SK-N-SH (cell line): ENCODE data around the gene ALDOB.

ENCODE experiments used
- ELF1 ChIP-seq: IDR thresholded peaks from 2 replicates; pipeline ENCODE4 v1.4.0; 2012
- POLR2AphosphoS5 ChIP-seq: IDR thresholded peaks from 2 replicates; pipeline ENCODE4 v1.6.1; 2012; ENCODE audit warnings: low read depth, low read length
- RCOR1 ChIP-seq: fragments of 150-350 bp; IDR thresholded peaks from 2 replicates; pipeline ENCODE4 v1.6.1; 2017; ENCODE audit warnings: antibody characterized with exemption, low read length
- RFX5 ChIP-seq: IDR thresholded peaks from 2 replicates; pipeline ENCODE4 v1.6.1; 2012; ENCODE audit warnings: mild to moderate bottlenecking, improper control_type of control experiment, low read length
- TAF1 ChIP-seq: IDR thresholded peaks from 2 replicates; pipeline ENCODE4 v1.6.1; 2012; ENCODE audit warnings: low read depth, mild to moderate bottlenecking, low read length, moderate library complexity, borderline replicate concordance
- TF ChIP-seq, protein P1 (sequence below): fragments of 200-600 bp; sonication (generic); IDR thresholded peaks from 2 replicates; pipeline ENCODE4 v1.6.1; 2017; ENCODE audit warnings: antibody characterized with exemption, mild to moderate bottlenecking, moderate library complexity

DNA sequence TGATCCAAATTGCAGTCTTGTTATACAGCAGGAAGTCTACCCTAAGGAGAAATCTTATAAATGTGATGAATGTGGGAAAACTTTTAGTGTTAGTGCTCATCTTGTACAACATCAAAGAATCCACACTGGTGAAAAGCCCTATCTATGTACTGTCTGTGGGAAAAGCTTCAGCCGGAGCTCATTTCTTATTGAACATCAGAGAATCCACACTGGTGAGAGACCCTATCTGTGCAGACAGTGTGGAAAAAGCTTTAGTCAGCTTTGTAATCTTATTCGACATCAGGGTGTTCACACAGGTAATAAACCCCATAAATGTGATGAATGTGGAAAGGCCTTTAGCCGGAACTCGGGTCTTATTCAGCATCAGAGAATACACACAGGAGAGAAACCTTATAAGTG, 26.5 kb downstream of the ALDOB start:
- TF ChIP-seq, protein P1, sequence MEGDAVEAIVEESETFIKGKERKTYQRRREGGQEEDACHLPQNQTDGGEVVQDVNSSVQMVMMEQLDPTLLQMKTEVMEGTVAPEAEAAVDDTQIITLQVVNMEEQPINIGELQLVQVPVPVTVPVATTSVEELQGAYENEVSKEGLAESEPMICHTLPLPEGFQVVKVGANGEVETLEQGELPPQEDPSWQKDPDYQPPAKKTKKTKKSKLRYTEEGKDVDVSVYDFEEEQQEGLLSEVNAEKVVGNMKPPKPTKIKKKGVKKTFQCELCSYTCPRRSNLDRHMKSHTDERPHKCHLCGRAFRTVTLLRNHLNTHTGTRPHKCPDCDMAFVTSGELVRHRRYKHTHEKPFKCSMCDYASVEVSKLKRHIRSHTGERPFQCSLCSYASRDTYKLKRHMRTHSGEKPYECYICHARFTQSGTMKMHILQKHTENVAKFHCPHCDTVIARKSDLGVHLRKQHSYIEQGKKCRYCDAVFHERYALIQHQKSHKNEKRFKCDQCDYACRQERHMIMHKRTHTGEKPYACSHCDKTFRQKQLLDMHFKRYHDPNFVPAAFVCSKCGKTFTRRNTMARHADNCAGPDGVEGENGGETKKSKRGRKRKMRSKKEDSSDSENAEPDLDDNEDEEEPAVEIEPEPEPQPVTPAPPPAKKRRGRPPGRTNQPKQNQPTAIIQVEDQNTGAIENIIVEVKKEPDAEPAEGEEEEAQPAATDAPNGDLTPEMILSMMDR, result no peak
- TF ChIP-seq POLR2AphosphoS5 (no peak), TAF1 (no peak), RFX5 (no peak), ELF1 (no peak), RCOR1 (no peak)
